BJ (cell line): ENCODE measurements around the gene MGAT5. TPM values are rescaled to one million over a fixed set of nuclear protein-coding genes. Genes with fewer than 3 reads are reported as not detected.

Source experiments
- CTCF ChIA-PET: fragments of 350-600 bp; formaldehyde crosslinking; extraction: SDS; loops from one replicate; lab custom pipeline; 2021; ENCODE audit warnings: antibody characterized with exemption, inconsistent platforms; lab: Yijun Ruan, JAX
- POLR2A ChIA-PET: fragments of 300-600 bp; sonication (Branson Sonifier 250); formaldehyde crosslinking; extraction: SDS; loops from one replicate; lab custom pipeline; 2021; ENCODE audit warnings: antibody characterized with exemption; lab: Charles Lee
- DNase-seq: peaks from one replicate; pipeline ENCODE4 v3.0.0-alpha.2; 2011; ENCODE audit warnings: low read depth
- H3K27me3 ChIP-seq: 2 replicates; pipeline ENCODE4 v1.6.0; 2011; ENCODE audit warnings: low read length; ENCODE audit not compliant: control insufficient read depth, insufficient read depth
- H3K36me3 ChIP-seq: 2 replicates; pipeline ENCODE4 v1.5.1; 2011; ENCODE audit warnings: low read length; ENCODE audit not compliant: control insufficient read depth, insufficient read depth
- H3K4me3 ChIP-seq: 2 replicates; pipeline ENCODE4 v1.5.1; 2011; ENCODE audit warnings: low read depth, mild to moderate bottlenecking, control low read depth, low read length
- CTCF ChIP-seq: IDR thresholded peaks from 2 replicates; pipeline ENCODE4 v1.5.1; 2011; ENCODE audit warnings: low read depth, mild to moderate bottlenecking, control low read depth, inconsistent platforms, low read length, moderate library complexity; ENCODE audit not compliant: insufficient read depth
- polyA plus RNA-seq: library from polyadenylated mRNA; depleted of rRNA; stranded (reverse); fragments of >200 nt; gene quantifications from 2 replicates; pipeline ENCODE4 v1.2.3, GENCODE V29; 2011

MGAT5 gene
- polyA plus RNA-seq, 1 experiment, result 25.0 TPM

- POLR2A ChIA-PET, result no interaction called here
Observed at GRCh38 chr2:134207589-134208209, 46.2 kb upstream of the MGAT5 start.

GRCh38 chr2:134208825-134209224 is 45.0 kb upstream of the MGAT5 start:
- Histone ChIP-seq H3K27me3 (no peaks in the 10 kb centered on the region), H3K4me3 (no peak overlapping the region), H3K36me3 (no peaks in the 10 kb centered on the region; the same call in 1 of the 2 replicates)
- TF ChIP-seq CTCF, result no peak
- ChIA-PET POLR2A (no interaction called here), CTCF (interaction anchor here (0.9 to 3.9 kb wide), 6 partner anchors 12 to 324 kb away, joined by 3 to 14 read pairs (median 7); no protein-coding TSS in a partner anchor)
- no peak for DNase-seq

More at GRCh38 chr2:134207589-134208209, 46.2 kb upstream of the MGAT5 start:
- H3K36me3 ChIP-seq, result no peaks in the 10 kb centered on the region
- no peak for DNase-seq
- no peaks in the 10 kb centered on the region for H3K27me3 ChIP-seq
- peak; percentile 67 for TF ChIP-seq CTCF
- H3K4me3 ChIP-seq, result no peak overlapping the region
- CTCF ChIA-PET, result interaction anchor here (0.6 to 5.5 kb wide), 17 partner anchors 7 to 323 kb away, joined by 3 to 42 read pairs (median 6); no protein-coding TSS in a partner anchor

- Histone ChIP-seq H3K36me3 (no peaks in the 10 kb centered on the region; the same call in 1 of the 2 replicates), H3K27me3 (no peaks in the 10 kb centered on the region), H3K4me3 (no peak overlapping the region)
- ChIA-PET CTCF (no interaction called here), POLR2A (no interaction called here)
- DNase-seq, result no peak
- no peak for TF ChIP-seq CTCF
Observed at GRCh38 chr2:134212746-134213145, 41.1 kb upstream of the MGAT5 start.

GRCh38 chr2:134216152-134216829 is 37.6 kb upstream of the MGAT5 start:
- no peak for TF ChIP-seq CTCF
- DNase-seq, result no peak
- Histone ChIP-seq H3K4me3 (no peak overlapping the region), H3K27me3 (no peaks in the 10 kb centered on the region), H3K36me3 (no peaks in the 10 kb centered on the region; the same call in 1 of the 2 replicates)
- ChIA-PET POLR2A (no interaction called here), CTCF (interaction anchor here (0.7 to 3.3 kb wide), 3 partner anchors 11 to 235 kb away, joined by 3 to 30 read pairs (median 3); no protein-coding TSS in a partner anchor)

GRCh38 chr2:134217351-134217750 is 36.5 kb upstream of the MGAT5 start:
- no peaks in the 10 kb centered on the region for H3K27me3 ChIP-seq
- DNase-seq, result no peak
- ChIA-PET CTCF (no interaction called here), POLR2A (no interaction called here)
- TF ChIP-seq CTCF, result no peak
- H3K4me3 ChIP-seq, result no peak overlapping the region
- no peaks in the 10 kb centered on the region; the same call in 1 of the 2 replicates for H3K36me3 ChIP-seq
